ENCODE measurements around the gene EFCAB3.
"Not testable (repeated sequence)": the region's sequence is repeated elsewhere in the genome, so short reads cannot be mapped to it uniquely, and the experiment has no call there.

DNA sequence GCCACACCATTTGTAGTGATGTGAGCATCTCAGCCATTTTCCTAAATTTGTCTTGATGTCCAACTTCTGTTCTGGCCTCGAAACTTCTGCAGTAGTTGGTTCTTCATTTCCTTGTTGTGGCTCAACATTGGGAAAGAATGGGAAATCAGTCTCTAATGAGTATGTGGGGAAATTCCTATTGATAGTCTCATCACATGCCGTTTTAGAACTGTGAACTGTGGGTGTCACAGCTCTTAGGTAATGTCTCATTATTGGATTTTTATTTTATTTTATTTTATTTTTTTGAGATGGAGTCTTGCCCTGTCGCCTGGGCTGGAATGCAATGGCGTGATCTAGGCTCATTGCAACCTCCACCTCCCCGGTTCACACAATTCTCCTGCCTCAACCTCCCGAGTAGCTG, 60.8 kb downstream of the EFCAB3 start:
- TF ChIP-seq, protein P1, sequence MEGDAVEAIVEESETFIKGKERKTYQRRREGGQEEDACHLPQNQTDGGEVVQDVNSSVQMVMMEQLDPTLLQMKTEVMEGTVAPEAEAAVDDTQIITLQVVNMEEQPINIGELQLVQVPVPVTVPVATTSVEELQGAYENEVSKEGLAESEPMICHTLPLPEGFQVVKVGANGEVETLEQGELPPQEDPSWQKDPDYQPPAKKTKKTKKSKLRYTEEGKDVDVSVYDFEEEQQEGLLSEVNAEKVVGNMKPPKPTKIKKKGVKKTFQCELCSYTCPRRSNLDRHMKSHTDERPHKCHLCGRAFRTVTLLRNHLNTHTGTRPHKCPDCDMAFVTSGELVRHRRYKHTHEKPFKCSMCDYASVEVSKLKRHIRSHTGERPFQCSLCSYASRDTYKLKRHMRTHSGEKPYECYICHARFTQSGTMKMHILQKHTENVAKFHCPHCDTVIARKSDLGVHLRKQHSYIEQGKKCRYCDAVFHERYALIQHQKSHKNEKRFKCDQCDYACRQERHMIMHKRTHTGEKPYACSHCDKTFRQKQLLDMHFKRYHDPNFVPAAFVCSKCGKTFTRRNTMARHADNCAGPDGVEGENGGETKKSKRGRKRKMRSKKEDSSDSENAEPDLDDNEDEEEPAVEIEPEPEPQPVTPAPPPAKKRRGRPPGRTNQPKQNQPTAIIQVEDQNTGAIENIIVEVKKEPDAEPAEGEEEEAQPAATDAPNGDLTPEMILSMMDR (IDR thresholded peaks at IDR 0.05; ENCODE audit: low read length), result not testable (repeated sequence)
- not testable (repeated sequence) for TF ChIP-seq EZH2 (IDR thresholded peaks at IDR 0.05; ENCODE audit: borderline replicate concordance, low read length)

Measured in OCI-LY1 (cell line).